CD4-positive, alpha-beta T cell treated with Interferon alpha-2 for 1 hour (primary cell): ENCODE results near the gene SPR.

Source experiments
- DNase-seq, 2 donors: peaks; one replicate each; pipeline ENCODE4 v3.0.0-alpha.2; 2020 to 2022

The SPR gene

GRCh38 chr2:72933207-72933606 is 46.0 kb downstream of the SPR start:
- no peak for DNase-seq

- DNase-seq = no peak
Measured at GRCh38 chr2:72933646-72934151, 46.5 kb downstream of the SPR start.

GRCh38 chr2:72934683-72935610 is 47.7 kb downstream of the SPR start:
- DNase-seq = no peak

GRCh38 chr2:72935611-72935957 is 48.4 kb downstream of the SPR start:
- no peak for DNase-seq

- DNase-seq = no peak
Measured at GRCh38 chr2:72936660-72937355, 49.6 kb downstream of the SPR start.

GRCh38 chr2:72937356-72937669 is 50.1 kb downstream of the SPR start:
- no peak for DNase-seq

- no peak for DNase-seq
Measured at GRCh38 chr2:72938455-72938854, 51.2 kb downstream of the SPR start.

- DNase-seq = no peak
Measured at GRCh38 chr2:72940361-72940760, 53.2 kb downstream of the SPR start.

- no peak for DNase-seq
Measured at GRCh38 chr2:72940786-72941185, 53.6 kb downstream of the SPR start.
